OCI-M2 (cell line): ENCODE measurements around the gene ATP2B3.

Experiments used
- DNase-seq: peaks from one replicate; lab custom pipeline; 2025; ENCODE audit not compliant: unreplicated experiment; lab: John Stamatoyannopoulos, UW

Gene ATP2B3

DNA sequence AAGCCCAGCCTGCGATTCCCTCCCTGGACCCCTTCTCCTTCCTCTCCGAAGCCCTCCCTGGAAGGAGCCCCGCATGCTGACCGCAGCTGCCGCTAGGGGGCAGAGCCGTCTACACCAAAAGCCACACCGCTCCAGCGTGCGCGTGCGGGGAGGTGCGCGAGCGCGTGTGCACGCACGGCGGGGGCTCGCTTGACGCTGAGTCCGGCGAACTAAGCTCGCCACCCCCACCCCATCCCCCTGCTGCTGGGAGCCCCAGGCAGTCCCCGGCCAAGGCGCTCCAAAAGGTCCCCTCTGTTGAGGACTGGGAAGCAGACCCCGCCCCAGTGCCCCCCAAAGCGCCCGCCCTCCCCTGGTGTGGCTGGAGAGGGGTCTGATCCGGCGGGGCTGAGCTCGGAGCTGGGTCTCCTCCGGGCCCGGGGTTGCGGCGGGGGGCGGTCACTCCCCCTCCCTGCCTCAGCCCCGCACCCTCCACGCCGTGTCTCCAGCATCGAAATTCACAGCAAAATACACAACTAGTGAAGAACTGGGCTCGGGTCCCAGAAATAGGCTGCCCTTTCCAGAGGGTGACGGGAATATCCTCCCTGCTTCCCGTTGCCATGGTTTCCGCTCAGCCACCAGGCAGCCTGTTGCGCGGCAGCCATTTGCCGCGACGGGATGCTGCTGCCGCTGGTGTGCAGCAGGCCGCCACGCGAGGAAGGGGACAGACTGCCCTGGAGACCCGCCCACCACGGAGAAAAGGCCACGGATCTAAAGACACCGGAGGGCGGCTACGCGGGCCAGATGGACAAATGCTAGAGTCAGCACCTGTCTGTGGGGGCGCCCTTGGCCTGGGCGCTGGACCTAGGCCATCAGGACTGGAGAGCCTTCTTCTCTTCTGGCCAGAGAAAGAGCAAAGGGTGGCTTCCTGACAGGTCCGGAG, 92.7 kb downstream of the ATP2B3 start:
- DNase-seq = no peak

DNA sequence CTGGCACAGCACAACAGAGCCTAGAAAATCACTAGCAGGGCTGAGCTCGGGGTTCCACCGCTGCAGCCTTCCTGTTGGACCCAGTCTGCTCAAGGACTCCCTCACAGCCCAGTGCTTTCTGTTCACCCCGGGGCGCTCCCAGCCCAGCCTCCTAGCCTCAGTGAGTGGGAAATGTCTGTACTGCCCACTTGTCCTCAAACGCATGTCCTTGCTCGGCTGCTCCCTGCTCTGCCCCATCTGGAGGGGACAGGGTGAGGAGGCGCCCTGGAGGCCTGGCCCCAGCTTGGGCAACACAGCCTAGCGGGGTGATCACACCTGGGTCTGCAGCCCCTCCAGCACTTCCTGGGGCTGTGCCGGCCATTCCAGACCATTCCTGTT, 93.4 kb downstream of the ATP2B3 start:
- DNase-seq = no peak

GRCh38 chrX:153611298-153612095, 94.1 kb downstream of the ATP2B3 start:
- DNase-seq = no peak

- DNase-seq = no peak
Measured at GRCh38 chrX:153612413-153612812, 95.0 kb downstream of the ATP2B3 start.

GRCh38 chrX:153614818-153615217, 97.4 kb downstream of the ATP2B3 start:
- no peak for DNase-seq

DNA sequence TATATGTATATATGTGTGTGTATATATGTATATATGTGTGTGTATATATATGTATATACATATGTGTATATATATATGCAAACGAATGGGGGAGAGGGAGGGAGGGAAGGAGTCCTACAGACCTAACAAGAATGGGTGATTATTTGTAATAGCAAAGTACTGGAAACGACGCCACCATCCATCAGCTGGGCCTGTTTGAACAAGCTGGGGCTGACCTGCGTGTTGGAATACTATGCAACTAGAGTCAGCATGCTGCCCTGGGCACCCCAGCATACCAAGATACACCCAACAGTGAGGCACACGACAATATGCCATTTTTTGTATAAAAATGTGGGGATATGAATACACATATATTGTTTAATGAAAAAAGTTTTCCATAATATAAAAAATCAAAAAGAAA, 103.1 kb downstream of the ATP2B3 start:
- no peak for DNase-seq

DNA sequence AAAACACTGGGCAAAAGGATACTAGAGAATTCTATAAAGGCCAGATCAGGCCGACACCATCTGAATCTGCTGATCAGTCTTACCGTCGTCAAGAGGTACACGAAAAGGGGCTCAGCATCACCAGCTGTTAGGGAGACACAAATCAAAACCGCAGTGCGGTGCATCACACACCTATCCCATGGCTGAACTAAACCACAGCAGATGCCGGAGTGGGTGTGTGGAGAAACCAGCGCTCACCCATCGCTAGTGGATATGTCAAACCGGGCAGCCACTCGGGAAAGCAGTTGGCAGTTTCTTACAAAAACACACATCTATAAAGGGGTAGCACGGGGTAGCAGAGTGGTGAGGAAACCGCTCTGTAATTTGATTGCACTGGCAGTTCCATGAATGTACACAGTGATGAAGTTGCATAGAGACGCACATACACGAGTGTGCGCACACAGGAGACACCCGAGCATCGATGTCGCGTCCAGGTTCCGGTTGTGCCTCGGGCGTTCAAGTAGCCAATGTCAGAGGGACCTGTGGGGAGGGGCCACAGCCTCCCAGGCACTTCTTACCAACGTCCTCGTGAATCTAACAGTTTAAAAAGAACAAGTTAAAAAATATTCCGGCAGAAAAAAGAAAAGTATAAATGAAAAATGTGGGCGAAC, 104.6 kb downstream of the ATP2B3 start:
- no peak for DNase-seq

DNA sequence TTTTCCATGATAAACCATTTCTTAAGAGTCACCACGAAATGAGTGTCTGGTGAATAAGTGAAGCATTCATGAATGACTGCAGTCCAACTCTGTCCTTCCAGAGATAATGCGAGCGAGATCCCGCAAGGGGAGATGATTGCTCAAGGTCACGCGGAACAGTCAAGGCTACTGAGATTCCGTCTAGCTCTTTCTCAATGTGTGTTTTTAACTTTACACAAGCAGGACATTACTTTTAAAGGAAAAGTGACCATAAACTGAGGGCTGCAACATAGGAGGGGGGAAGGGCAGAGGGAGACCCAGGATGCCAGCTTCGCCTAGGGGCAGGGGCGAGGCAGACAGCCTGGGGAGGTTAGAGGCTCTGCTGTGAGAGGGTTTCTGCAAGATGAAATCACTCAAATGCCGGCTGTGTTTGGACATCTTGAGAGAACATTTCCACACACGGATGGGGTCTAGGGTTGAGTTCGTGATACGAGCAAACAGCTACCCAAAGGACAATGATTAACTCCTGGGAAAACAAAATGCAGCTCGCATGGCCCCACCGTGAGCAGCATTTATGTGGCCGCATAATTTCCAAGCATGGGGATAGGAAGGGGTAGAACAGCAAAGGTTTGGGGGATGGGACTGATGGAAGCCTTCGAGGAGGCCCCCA, 105.3 kb downstream of the ATP2B3 start:
- DNase-seq = no peak

- no peak for DNase-seq
Measured at GRCh38 chrX:153623310-153624029, 106.0 kb downstream of the ATP2B3 start.

DNA sequence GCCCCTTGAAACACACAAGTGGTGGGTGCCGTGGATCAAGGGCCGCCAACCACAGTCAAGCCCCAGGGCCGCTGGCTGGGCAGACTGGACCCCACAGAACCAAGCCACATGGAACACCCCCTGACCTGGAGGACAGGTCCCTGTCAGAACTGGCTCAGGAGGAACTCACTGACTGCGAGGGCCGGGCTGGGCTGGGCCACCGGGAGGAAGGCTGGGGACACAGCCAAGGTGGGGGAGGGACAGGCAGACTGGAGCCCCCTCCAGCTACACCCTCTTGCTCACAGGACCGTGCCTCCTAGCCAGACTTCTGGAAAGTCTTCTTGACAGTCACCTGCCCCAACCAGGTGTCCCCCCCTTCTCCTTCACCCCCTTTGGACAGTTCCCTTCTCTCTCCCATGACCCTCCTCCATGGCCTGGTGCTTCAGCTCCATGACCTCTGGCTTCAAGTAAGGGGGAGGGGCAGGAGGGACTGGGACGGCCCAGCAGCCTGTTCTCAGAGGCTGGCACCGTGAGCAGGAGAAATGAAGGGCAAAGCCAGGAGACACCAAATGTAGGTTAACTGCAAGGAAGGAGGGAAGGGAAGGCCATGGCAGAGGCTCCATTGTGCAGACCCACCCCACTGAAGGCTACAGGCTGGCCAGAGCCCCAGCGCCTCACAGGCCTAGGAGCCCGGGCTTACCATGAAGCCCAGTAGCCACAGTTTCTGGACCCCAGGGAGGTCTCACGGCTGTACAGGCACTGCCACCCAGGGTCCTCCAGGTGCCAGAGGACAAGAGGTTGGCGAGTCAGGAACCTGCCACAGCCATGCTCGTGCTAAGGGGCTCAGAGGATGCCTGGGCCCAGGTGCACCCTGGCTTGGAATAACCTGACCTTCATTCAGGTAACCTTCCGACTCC, 107.0 kb downstream of the ATP2B3 start:
- no peak for DNase-seq

GRCh38 chrX:153625271-153626024, 108.0 kb downstream of the ATP2B3 start:
- no peak for DNase-seq

DNA sequence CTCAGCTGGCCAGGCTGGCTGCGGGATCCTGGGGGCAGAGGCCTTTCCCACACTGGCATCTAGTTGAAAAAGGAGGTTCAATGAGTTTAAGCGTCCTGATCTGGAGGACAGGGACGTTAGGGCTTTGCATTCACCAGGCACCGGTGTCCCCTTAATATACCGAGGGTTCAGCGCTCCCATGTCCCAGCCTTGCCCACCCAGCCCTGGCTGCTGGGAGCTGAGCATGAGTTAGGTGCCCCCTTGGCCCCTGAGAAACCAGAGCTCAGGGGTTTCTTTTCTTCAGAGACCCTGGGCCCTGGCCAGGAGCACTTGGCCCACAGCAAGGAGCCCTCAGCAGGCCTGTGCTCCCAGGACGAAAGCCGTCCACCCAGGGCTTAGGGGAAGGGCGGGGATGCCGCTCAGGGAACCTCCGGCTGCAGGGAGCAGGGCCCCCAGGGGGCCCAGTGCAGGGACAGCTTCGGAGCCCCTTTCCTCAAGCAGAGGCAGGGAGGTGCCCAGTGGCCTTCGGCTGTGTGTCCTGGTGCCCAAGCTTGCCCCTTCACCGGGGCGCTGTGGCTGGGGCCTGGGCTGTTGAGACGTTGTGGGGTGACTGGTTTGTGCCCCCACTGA, 108.7 kb downstream of the ATP2B3 start:
- DNase-seq = no peak

DNA sequence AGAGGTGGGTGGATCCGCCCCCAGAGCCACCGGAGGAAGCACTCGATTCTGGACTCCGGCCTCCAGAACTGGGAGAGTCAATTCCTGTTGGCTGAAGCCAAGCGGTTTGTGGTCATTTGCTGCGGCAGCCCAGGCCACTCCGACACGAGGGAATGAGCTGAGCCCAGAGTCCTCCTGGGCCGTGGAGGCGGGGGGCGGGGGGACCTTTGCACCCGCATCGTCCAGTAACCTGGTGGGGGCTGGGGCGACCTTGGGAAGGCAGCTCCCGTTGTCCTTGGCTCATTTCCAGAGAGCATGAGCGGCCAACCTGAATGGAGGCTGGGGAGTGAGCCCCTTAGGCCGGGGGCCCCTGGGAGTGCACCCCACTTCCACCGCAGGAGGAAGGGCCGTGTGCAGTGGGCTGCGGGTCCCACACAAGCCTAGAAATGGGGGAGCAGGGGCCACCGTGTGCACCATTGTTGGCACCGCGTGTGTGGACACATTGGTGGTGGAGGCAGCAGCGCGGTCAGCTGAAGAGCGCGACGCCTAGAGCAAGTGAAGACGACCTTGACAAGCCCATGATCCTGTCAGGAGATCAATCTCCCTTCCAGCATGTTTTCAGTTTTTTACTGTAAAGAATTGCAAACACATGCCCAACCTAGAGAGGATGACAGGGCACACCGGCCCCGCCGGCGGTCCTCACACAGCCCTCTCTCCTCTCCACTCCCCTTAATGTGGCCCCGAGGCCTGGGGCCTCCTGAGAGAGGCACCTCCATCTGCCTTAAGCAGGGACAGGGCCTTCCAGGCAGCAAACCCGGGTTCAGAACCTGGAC, 109.6 kb downstream of the ATP2B3 start:
- no peak for DNase-seq

DNA sequence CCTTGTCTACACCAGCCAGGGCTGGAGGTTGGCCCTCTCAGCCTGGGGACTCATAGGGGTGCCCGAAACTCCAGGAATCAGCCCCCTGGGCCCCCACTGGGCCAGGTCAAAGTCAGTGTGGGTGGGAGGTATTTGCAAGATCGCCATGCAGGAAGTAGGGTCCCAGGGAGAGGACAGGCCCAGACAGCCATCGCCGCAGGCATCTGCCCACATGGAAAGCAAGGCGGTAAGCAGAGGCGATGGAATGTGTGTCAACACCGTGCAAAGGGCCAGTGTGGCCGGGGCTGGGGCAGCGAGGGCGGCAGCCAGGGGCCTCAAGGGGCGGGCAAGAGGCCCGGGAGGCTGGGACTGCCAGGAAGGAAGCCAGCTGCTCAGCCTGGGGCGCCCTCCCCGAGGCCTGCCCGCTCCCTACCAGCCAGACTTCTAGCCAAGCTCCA, 110.3 kb downstream of the ATP2B3 start:
- DNase-seq = no peak

- DNase-seq = no peak
Measured at GRCh38 chrX:153628129-153628528, 110.7 kb downstream of the ATP2B3 start.

DNA sequence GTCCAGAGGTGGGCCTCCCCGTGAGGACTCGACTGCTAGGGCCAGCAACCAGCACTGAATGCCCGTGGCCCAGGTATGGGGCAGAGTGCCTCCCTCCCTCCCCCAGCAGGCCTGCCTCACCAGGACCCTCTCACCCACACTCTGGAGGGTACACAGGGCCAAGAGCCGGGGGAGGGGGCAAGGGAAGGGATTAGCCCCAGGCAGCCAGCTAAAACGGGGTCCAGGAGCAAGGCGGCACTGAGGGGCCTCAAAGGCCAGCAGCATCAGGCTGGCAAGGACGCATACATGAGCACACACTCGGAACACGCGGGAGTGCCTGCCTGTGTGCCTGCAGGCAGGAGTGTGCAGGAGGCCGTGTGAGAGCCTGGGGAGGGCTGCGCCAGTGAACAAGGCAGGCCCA, 111.2 kb downstream of the ATP2B3 start:
- DNase-seq = no peak

DNA sequence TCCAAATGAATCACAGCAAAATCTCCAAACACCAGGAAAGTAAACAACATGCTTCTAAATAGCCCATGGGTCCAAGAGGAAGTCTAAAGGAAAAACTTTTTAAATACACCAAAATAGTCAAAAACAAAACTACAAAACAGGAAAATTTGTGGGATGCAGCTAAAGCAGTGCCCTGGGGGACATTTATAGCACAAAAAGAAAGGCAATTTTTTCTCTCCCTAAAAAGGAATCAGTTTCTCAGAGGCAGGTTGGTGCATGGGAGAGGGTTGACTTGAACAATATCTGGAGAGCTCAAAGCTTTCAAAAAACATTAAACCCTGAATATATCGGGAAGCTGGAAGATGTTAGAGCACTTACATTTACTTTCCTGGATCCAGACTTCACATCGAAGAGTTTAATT, 113.9 kb downstream of the ATP2B3 start:
- no peak for DNase-seq
